Thyroid gland (tissue), 4 donors: ENCODE results near the gene SYMPK. TPM values are rescaled to one million over a fixed set of nuclear protein-coding genes. Genes with fewer than 3 reads are reported as not detected.
"Not testable (repeated sequence)": the region's sequence is repeated elsewhere in the genome, so short reads cannot be mapped to it uniquely, and the experiment has no call there.

Source experiments
- DNase-seq, 2 donors: peaks; one replicate each; pipeline ENCODE4 v3.0.0-alpha.2; 2019
- H3K27ac ChIP-seq, 3 donors: fragments of 200-600 bp; sonication (generic); 1 replicate in 2 of 3; 2 replicates in 1 of 3; pipeline ENCODE4 v1.5.1; 2016 to 2019; ENCODE audit warnings: mild to moderate bottlenecking in 1 of 3, moderate library complexity in 1 of 3
- H3K27me3 ChIP-seq: fragments of 200-600 bp; sonication (generic); one replicate; pipeline ENCODE4 v1.5.1; 2019
- H3K36me3 ChIP-seq, 2 donors: fragments of 200-600 bp; sonication (generic); one replicate each; pipeline ENCODE4 v1.5.1; 2016 to 2019
- H3K4me1 ChIP-seq, 2 donors: fragments of 200-600 bp; sonication (generic); one replicate each; pipeline ENCODE4 v1.5.1; 2017 to 2019
- H3K4me3 ChIP-seq, 3 donors: fragments of 200-600 bp; sonication (generic); replicated peaks in 1 of 3; 1 replicate in 2 of 3; 2 replicates in 1 of 3; pipeline ENCODE4 v1.5.1; 2016; ENCODE audit warnings: mild to moderate bottlenecking in 1 of 3
- H3K9me3 ChIP-seq: fragments of 200-600 bp; sonication (generic); one replicate; pipeline ENCODE4 v1.5.1; 2017
- CTCF ChIP-seq, 6 experiments: fragments of 200-600 bp in 3 of 6; fragments of 450-650 bp in 3 of 6; sonication (generic) in 3 of 6; IDR thresholded peaks; one replicate each; pipeline ENCODE4 v1.5.1; 2016 to 2019; ENCODE audit warnings: antibody characterized with exemption in 6 of 6, mild to moderate bottlenecking in 2 of 6, inconsistent platforms in 1 of 6, moderate library complexity in 1 of 6
- POLR2A ChIP-seq, 2 donors: fragments of 450-650 bp; IDR thresholded peaks; one replicate each; pipeline ENCODE4 v1.6.1; 2017; ENCODE audit warnings: antibody characterized with exemption in 2 of 2, mild to moderate bottlenecking in 2 of 2, moderate library complexity in 1 of 2
- WGBS, 2 donors: methylation state at CpG; one replicate each; pipeline ENCODE4 v1.1.5; 2017; 5-methylcytosine and 5-hydroxymethylcytosine counted together
- intact Hi-C: fragments of 100-400 bp; cut with DNase I; formaldehyde crosslinking; loops from one replicate; pipeline ENCODE4 v1.15.1; 2023
- total RNA-seq, 4 donors: library from RNA; depleted of rRNA; stranded (reverse); fragments of >200 nt; gene quantifications; one replicate each; pipeline ENCODE4 v1.2.3, GENCODE V29; 2016

Gene SYMPK
- total RNA-seq, 4 donors from 2014 or later = 32.4 to 56.8 (median 38.7) TPM

GRCh38 chr19:45873219-45873772 lies 10.3 kb upstream of the SYMPK start:
- no peaks in the 10 kb centered on the region for H3K27me3 ChIP-seq
- WGBS, 2 donors = 94 to 95% methylated on average over 6 to 7 of the region's 7 CpGs
- no peak for DNase-seq

GRCh38 chr19:45872095-45872919 lies 9.4 kb upstream of the SYMPK start:
- DNase-seq = no peak
- intact Hi-C loops = no loop called here
- Histone ChIP-seq H3K4me3 (no peak overlapping the region), H3K4me1 (peaks cover 4 to 8% of the 10 kb centered on the region in 2 donors), H3K27me3 (no peaks in the 10 kb centered on the region), H3K27ac (no peak overlapping the region), H3K36me3 (no peaks in the 10 kb centered on the region), H3K9me3 (no peaks in the 10 kb centered on the region)
- no peak for TF ChIP-seq POLR2A (IDR thresholded peaks at IDR 0.05)
- TF ChIP-seq CTCF (IDR thresholded peaks at IDR 0.05) = no peak
- WGBS, 2 donors = 90 to 91% methylated on average over 23 to 28 of the region's 34 CpGs

More at GRCh38 chr19:45873219-45873772, 10.3 kb upstream of the SYMPK start:
- Histone ChIP-seq H3K27ac (no peak overlapping the region), H3K36me3 (no peaks in the 10 kb centered on the region), H3K9me3 (no peaks in the 10 kb centered on the region), H3K4me1 (peaks cover 4 to 8% of the 10 kb centered on the region in 2 donors), H3K4me3 (no peak overlapping the region)
- intact Hi-C loops = no loop called here
- no peak for TF ChIP-seq CTCF (IDR thresholded peaks at IDR 0.05)
- no peak for TF ChIP-seq POLR2A (IDR thresholded peaks at IDR 0.05)

DNA sequence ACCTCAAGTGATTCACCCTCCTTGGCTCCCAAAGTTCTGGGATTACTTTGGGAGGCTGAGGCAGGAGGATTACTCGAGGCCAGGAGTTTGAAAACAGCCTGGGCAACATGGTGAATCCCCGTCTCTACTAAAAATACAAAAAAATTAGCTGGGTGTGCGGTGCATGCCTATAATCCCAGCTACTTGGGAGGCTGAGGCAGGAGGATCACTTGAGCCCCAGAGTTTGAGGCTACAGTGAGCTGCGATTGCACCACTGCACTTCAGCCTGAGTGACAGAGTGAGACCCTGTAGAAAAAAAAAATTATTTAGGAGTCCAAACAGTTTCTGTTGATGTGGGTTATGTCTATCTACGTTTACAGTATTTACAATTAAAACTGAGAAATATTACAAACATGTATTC lies 7.9 kb upstream of the SYMPK start:
- TF ChIP-seq POLR2A (IDR thresholded peaks at IDR 0.05) = no peak
- no peak for TF ChIP-seq CTCF (IDR thresholded peaks at IDR 0.05)
- no peaks in the 10 kb centered on the region for H3K9me3 ChIP-seq
- DNase-seq = no peak
- no peak overlapping the region for H3K4me3 ChIP-seq
- WGBS, 2 donors = 82 to 86% methylated on average over 5 of the region's 5 CpGs
- no peaks in the 10 kb centered on the region for H3K36me3 ChIP-seq
- no peaks in the 10 kb centered on the region for H3K4me1 ChIP-seq
- no peaks in the 10 kb centered on the region for H3K27me3 ChIP-seq
- intact Hi-C loops = no loop called here
- no peak overlapping the region for H3K27ac ChIP-seq

- H3K9me3 ChIP-seq, H3K27ac ChIP-seq, DNase-seq, H3K27me3 ChIP-seq, intact Hi-C loops, H3K36me3 ChIP-seq, H3K4me3 ChIP-seq: not testable (repeated sequence)
- WGBS, 2 donors = 58 to 64% methylated on average over 4 of the region's 4 CpGs
- H3K4me1 ChIP-seq = peaks cover 10 to 12% of the 10 kb centered on the region in 2 donors
Observed at GRCh38 chr19:45867241-45867640, 4.3 kb upstream of the SYMPK start.

GRCh38 chr19:45866400-45867176 lies 3.6 kb upstream of the SYMPK start:
- Histone ChIP-seq H3K27ac (no peak overlapping the region), H3K27me3 (peaks cover 6% of the 10 kb centered on the region), H3K9me3 (no peaks in the 10 kb centered on the region), H3K36me3 (no peaks in the 10 kb centered on the region), H3K4me1 (peaks cover 15 to 18% of the 10 kb centered on the region in 2 donors), H3K4me3 (no peak overlapping the region)
- TF ChIP-seq POLR2A (IDR thresholded peaks at IDR 0.05) = no peak
- no peak for TF ChIP-seq CTCF (IDR thresholded peaks at IDR 0.05)
- intact Hi-C loops = no loop called here
- WGBS, 2 donors = 64 to 70% methylated on average over 9 to 11 of the region's 11 CpGs
- DNase-seq = no peak
